Myocyte (in vitro differentiated cells): ENCODE data around the gene BRD3OS. TPM values are rescaled to one million over a fixed set of nuclear protein-coding genes. Genes with fewer than 3 reads are reported as not detected.
"Not testable (repeated sequence)": the region's sequence is repeated elsewhere in the genome, so short reads cannot be mapped to it uniquely, and the experiment has no call there.

Source experiments
- DNase-seq: peaks from one replicate; pipeline ENCODE4 v3.0.0-alpha.2; 2012; ENCODE audit warnings: low read depth
- total RNA-seq: library from RNA; depleted of rRNA; stranded (reverse); fragments of >200 nt; gene quantifications from 2 replicates; pipeline ENCODE4 v1.2.3, GENCODE V29; 2014

Gene BRD3OS
- total RNA-seq, 1 donor from 2014 or later = 13.4 TPM

- peak; percentile 95 for DNase-seq
Measured at GRCh38 chr9:134061688-134062371, 36.5 kb downstream of the BRD3OS start.

GRCh38 chr9:134062461-134063087, 37.3 kb downstream of the BRD3OS start:
- no peak for DNase-seq

- DNase-seq = peak; percentile 38
Measured at GRCh38 chr9:134063088-134063570, 37.8 kb downstream of the BRD3OS start.

- DNase-seq = no peak
Measured at GRCh38 chr9:134063571-134064450, 38.5 kb downstream of the BRD3OS start.

GRCh38 chr9:134064711-134065110, 39.4 kb downstream of the BRD3OS start:
- no peak for DNase-seq

GRCh38 chr9:134065612-134066419, 40.5 kb downstream of the BRD3OS start:
- peak; percentile 38 for DNase-seq

- DNase-seq = peak; percentile 24
Measured at GRCh38 chr9:134066526-134066912, 41.2 kb downstream of the BRD3OS start.

GRCh38 chr9:134066913-134067851, 41.9 kb downstream of the BRD3OS start:
- peak; percentile 36 for DNase-seq

GRCh38 chr9:134067904-134068743, 42.8 kb downstream of the BRD3OS start, which contains the start of gene BRD3:
Gene BRD3, minus strand, starts transcription at chr9:134068026. Its CDS starts 14,549 bp downstream, at chr9:134053477.
- DNase-seq = peak; percentile 91

GRCh38 chr9:134068744-134069479, 43.6 kb downstream of the BRD3OS start:
- no peak for DNase-seq

- no peak for DNase-seq
Measured at GRCh38 chr9:134069480-134070399, 44.5 kb downstream of the BRD3OS start.

GRCh38 chr9:134071149-134071548, 45.9 kb downstream of the BRD3OS start:
- DNase-seq = no peak

- DNase-seq = not testable (repeated sequence)
Measured at GRCh38 chr9:134072683-134073082, 47.4 kb downstream of the BRD3OS start.

- DNase-seq = no peak
Measured at GRCh38 chr9:134073500-134073899, 48.2 kb downstream of the BRD3OS start.

GRCh38 chr9:134075689-134076088, 50.4 kb downstream of the BRD3OS start:
- not testable (repeated sequence) for DNase-seq

- no peak for DNase-seq
Measured at GRCh38 chr9:134076644-134077043, 51.4 kb downstream of the BRD3OS start.
